Nephron (organoid): ENCODE measurements around the gene HIPK2.

Experiments
- H3K27ac Mint-ChIP-seq, 3 experiments: 2 replicates each; pipeline ENCODE4 v1.8.0; 2020; ENCODE audit warnings: mixed read lengths in 3 of 3, mild to moderate bottlenecking in 2 of 3, moderate library complexity in 1 of 3
- H3K27me3 Mint-ChIP-seq: 2 replicates; pipeline ENCODE4 v1.8.0; 2021; ENCODE audit warnings: low read depth, mild to moderate bottlenecking, moderate library complexity, mixed read lengths
- H3K36me3 Mint-ChIP-seq: 2 replicates; pipeline ENCODE4 v1.8.0; 2020; ENCODE audit warnings: low read depth, mixed read lengths
- H3K4me1 Mint-ChIP-seq: 2 replicates; pipeline ENCODE4 v1.8.0; 2020; ENCODE audit warnings: mixed read lengths
- H3K4me3 Mint-ChIP-seq, 3 experiments: 2 replicates each; pipeline ENCODE4 v1.8.0; 2020; ENCODE audit warnings: mild to moderate bottlenecking in 3 of 3, mixed read lengths in 3 of 3, moderate library complexity in 2 of 3
- H3K9me3 Mint-ChIP-seq: 2 replicates; pipeline ENCODE4 v1.8.0; 2020; ENCODE audit warnings: mixed read lengths
- TF ChIP-seq, protein P1 (sequence below), 3 experiments: fragments of 200-600 bp; sonication (generic); IDR thresholded peaks; one replicate each; pipeline ENCODE4 v1.5.0; 2021; ENCODE audit warnings: antibody characterized with exemption in 3 of 3; ENCODE audit not compliant: unreplicated experiment in 3 of 3

The HIPK2 gene

GRCh38 chr7:139757968-139758367, 19.8 kb downstream of the HIPK2 start:
- TF ChIP-seq, protein P1, sequence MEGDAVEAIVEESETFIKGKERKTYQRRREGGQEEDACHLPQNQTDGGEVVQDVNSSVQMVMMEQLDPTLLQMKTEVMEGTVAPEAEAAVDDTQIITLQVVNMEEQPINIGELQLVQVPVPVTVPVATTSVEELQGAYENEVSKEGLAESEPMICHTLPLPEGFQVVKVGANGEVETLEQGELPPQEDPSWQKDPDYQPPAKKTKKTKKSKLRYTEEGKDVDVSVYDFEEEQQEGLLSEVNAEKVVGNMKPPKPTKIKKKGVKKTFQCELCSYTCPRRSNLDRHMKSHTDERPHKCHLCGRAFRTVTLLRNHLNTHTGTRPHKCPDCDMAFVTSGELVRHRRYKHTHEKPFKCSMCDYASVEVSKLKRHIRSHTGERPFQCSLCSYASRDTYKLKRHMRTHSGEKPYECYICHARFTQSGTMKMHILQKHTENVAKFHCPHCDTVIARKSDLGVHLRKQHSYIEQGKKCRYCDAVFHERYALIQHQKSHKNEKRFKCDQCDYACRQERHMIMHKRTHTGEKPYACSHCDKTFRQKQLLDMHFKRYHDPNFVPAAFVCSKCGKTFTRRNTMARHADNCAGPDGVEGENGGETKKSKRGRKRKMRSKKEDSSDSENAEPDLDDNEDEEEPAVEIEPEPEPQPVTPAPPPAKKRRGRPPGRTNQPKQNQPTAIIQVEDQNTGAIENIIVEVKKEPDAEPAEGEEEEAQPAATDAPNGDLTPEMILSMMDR (IDR thresholded peaks at IDR 0.05; ENCODE audit: unreplicated experiment in 3 of 3) = no peak
- H3K36me3 Mint-ChIP-seq = peaks cover 52% of the 10 kb centered on the region
- no peaks in the 10 kb centered on the region for H3K9me3 Mint-ChIP-seq
- no peak overlapping the region for H3K4me3 Mint-ChIP-seq
- H3K27ac Mint-ChIP-seq = peak overlapping the region in 1 of 3 experiments; percentile 45
- peaks cover 25% of the 10 kb centered on the region for H3K4me1 Mint-ChIP-seq
- no peaks in the 10 kb centered on the region for H3K27me3 Mint-ChIP-seq

GRCh38 chr7:139753693-139754111, 24.1 kb downstream of the HIPK2 start:
- H3K27ac Mint-ChIP-seq = no peak overlapping the region
- TF ChIP-seq, protein P1 (IDR thresholded peaks at IDR 0.05; ENCODE audit: unreplicated experiment in 3 of 3) = no peak
- H3K27me3 Mint-ChIP-seq = no peaks in the 10 kb centered on the region
- peaks cover 43% of the 10 kb centered on the region for H3K4me1 Mint-ChIP-seq
- peaks cover 23% of the 10 kb centered on the region for H3K36me3 Mint-ChIP-seq
- no peak overlapping the region for H3K4me3 Mint-ChIP-seq
- no peaks in the 10 kb centered on the region for H3K9me3 Mint-ChIP-seq

- Mint-ChIP-seq H3K4me3 (no peak overlapping the region), H3K4me1 (peaks cover 43% of the 10 kb centered on the region), H3K27ac (no peak overlapping the region), H3K27me3 (no peaks in the 10 kb centered on the region), H3K36me3 (peaks cover 23% of the 10 kb centered on the region), H3K9me3 (no peaks in the 10 kb centered on the region)
- TF ChIP-seq, protein P1 (IDR thresholded peaks at IDR 0.05; ENCODE audit: unreplicated experiment in 3 of 3) = peak in 2 of 3 experiments; percentile 18 to 22
Measured at GRCh38 chr7:139753081-139753692, 24.6 kb downstream of the HIPK2 start.

DNA sequence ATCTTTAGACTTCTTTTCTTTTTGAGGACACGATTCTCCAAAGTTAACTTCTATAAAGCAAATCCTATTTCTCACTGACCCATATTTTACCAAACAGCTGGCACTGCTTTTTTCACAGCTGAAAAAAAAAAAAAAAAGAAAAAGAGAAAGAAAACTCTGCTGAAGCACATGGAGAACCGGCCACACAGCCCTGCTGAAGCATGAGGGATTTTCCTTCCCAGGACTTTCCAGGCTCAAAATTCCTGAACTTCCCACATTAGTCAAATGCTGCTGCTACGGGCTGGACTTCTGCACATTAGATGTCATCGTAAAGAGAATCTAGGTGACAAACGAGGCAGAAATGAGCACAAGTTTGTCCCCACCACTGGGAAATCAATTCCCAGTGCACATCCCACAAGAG, 25.2 kb downstream of the HIPK2 start:
- no peaks in the 10 kb centered on the region for H3K27me3 Mint-ChIP-seq

GRCh38 chr7:139752148-139752547, 25.6 kb downstream of the HIPK2 start:
- TF ChIP-seq, protein P1 (IDR thresholded peaks at IDR 0.05; ENCODE audit: unreplicated experiment in 3 of 3) = no peak
- H3K27me3 Mint-ChIP-seq = no peaks in the 10 kb centered on the region
- peaks cover 43% of the 10 kb centered on the region for H3K4me1 Mint-ChIP-seq
- H3K36me3 Mint-ChIP-seq = peaks cover 18% of the 10 kb centered on the region
- H3K9me3 Mint-ChIP-seq = no peaks in the 10 kb centered on the region
- H3K27ac Mint-ChIP-seq = peak overlapping the region in 1 of 3 experiments; percentile 19
- H3K4me3 Mint-ChIP-seq = no peak overlapping the region

More for the DNA sequence above, 25.2 kb downstream of the HIPK2 start:
- Mint-ChIP-seq H3K36me3 (peaks cover 22% of the 10 kb centered on the region), H3K4me1 (peaks cover 43% of the 10 kb centered on the region), H3K4me3 (no peak overlapping the region), H3K27ac (peak overlapping the region in 1 of 3 experiments; percentile 19), H3K9me3 (no peaks in the 10 kb centered on the region)
- TF ChIP-seq, protein P1 (IDR thresholded peaks at IDR 0.05; ENCODE audit: unreplicated experiment in 3 of 3) = no peak
